ENCODE data around the gene SHLD1.
A peak's percentile ranks its signal among the peaks of the same experiment; 100 is the strongest.

The SHLD1 gene

DNA sequence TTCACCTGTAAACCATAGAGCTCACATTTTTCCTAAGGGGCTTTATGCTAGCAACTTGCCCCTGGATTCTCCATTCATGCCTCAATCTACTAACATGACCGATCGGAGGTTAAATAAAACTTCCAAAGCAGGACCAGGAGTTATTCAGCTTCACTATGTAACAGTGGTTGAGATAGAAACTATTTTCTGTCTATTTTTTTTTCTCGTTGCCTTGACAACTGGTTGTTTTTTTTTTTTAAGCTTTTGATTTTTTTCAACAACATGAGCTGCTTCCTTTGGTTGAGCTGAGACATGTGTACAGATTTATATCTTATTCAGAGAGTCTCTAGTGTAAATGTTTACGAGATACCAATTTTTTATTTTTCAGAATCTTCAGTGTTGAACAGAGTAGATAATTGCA, 85.7 kb downstream of the SHLD1 start:
- Mint-ChIP-seq H3K4me1 (peaks cover 45% of the 10 kb centered on the region), H3K27me3 (ENCODE audit: low read depth, poor library complexity) (no peaks in the 10 kb centered on the region), H3K9me3 (no peaks in the 10 kb centered on the region), H3K4me3 (no peak overlapping the region), H3K36me3 (ENCODE audit: low read depth) (peaks cover 5% of the 10 kb centered on the region), H3K27ac (no peak overlapping the region)
- no peak for TF ChIP-seq CTCF (IDR thresholded peaks at IDR 0.05)
- DNase-seq, result no peak

- peaks cover 39% of the 10 kb centered on the region for H3K4me1 Mint-ChIP-seq
- H3K27me3 Mint-ChIP-seq (ENCODE audit: low read depth, poor library complexity), result no peaks in the 10 kb centered on the region
- DNase-seq, result no peak
- H3K27ac Mint-ChIP-seq, result peak overlapping the region; percentile 83
- H3K36me3 Mint-ChIP-seq (ENCODE audit: low read depth), result peaks cover 5% of the 10 kb centered on the region
- H3K9me3 Mint-ChIP-seq, result peaks cover under 1% of the 10 kb centered on the region
- no peak overlapping the region for H3K4me3 Mint-ChIP-seq
- TF ChIP-seq CTCF (IDR thresholded peaks at IDR 0.05), result no peak
Measured at GRCh38 chr20:5836569-5836968, 86.4 kb downstream of the SHLD1 start.

- H3K4me1 Mint-ChIP-seq, result peaks cover 35% of the 10 kb centered on the region
- peaks cover 12% of the 10 kb centered on the region for H3K36me3 Mint-ChIP-seq (ENCODE audit: low read depth)
- H3K27me3 Mint-ChIP-seq (ENCODE audit: low read depth, poor library complexity), result no peaks in the 10 kb centered on the region
- H3K27ac Mint-ChIP-seq, result no peak overlapping the region
- peaks cover 14% of the 10 kb centered on the region for H3K9me3 Mint-ChIP-seq
- no peak for DNase-seq
- TF ChIP-seq CTCF (IDR thresholded peaks at IDR 0.05), result no peak
- no peak overlapping the region for H3K4me3 Mint-ChIP-seq
Measured at GRCh38 chr20:5840411-5841002, 90.3 kb downstream of the SHLD1 start.

- Mint-ChIP-seq H3K36me3 (ENCODE audit: low read depth) (peaks cover 12% of the 10 kb centered on the region), H3K9me3 (peaks cover 14% of the 10 kb centered on the region), H3K4me3 (no peak overlapping the region), H3K27me3 (ENCODE audit: low read depth, poor library complexity) (no peaks in the 10 kb centered on the region), H3K4me1 (peaks cover 35% of the 10 kb centered on the region), H3K27ac (no peak overlapping the region)
- DNase-seq, result no peak
- TF ChIP-seq CTCF (IDR thresholded peaks at IDR 0.05), result no peak
Measured at GRCh38 chr20:5841522-5841921, 91.3 kb downstream of the SHLD1 start.

- H3K4me1 Mint-ChIP-seq, result peaks cover 39% of the 10 kb centered on the region
Measured at GRCh38 chr20:5842465-5842864, 92.3 kb downstream of the SHLD1 start.

More at GRCh38 chr20:5842465-5842864, 92.3 kb downstream of the SHLD1 start:
- no peak for DNase-seq
- Mint-ChIP-seq H3K4me3 (no peak overlapping the region), H3K9me3 (peaks cover 14% of the 10 kb centered on the region), H3K36me3 (ENCODE audit: low read depth) (peaks cover 12% of the 10 kb centered on the region), H3K27ac (no peak overlapping the region), H3K27me3 (ENCODE audit: low read depth, poor library complexity) (no peaks in the 10 kb centered on the region)
- TF ChIP-seq CTCF (IDR thresholded peaks at IDR 0.05), result no peak

Measured in nephron progenitor cell (in vitro differentiated cells).